OCI-LY1 (cell line): ENCODE data around the gene DNAI7.

Experiments used
- H2AFZ ChIP-seq: fragments of 200-600 bp; sonication (generic), shearing (Covaris generic); 2 replicates; pipeline ENCODE4 v1.6.0; 2014; ENCODE audit warnings: antibody characterized with exemption, mild to moderate bottlenecking, low read length
- H3F3A ChIP-seq: fragments of 200-600 bp; sonication (generic), shearing (Covaris generic); 2 replicates; pipeline ENCODE4 v1.6.0; 2014; ENCODE audit warnings: mild to moderate bottlenecking, antibody characterized with exemption, low read length, moderate library complexity; ENCODE audit not compliant: insufficient read depth
- H3K27ac ChIP-seq: fragments of 200-600 bp; sonication (generic); 2 replicates; pipeline ENCODE4 v1.5.1; 2014; ENCODE audit warnings: low read length, mixed run types, mild to moderate bottlenecking, low read depth; ENCODE audit not compliant: poor library complexity, severe bottlenecking
- H3K27me3 ChIP-seq: fragments of 200-600 bp; sonication (generic); 2 replicates; pipeline ENCODE4 v1.6.0; 2014; ENCODE audit warnings: antibody characterized with exemption, mild to moderate bottlenecking, low read length, moderate library complexity; ENCODE audit not compliant: insufficient read depth
- H3K36me3 ChIP-seq: fragments of 200-600 bp; sonication (generic); 2 replicates; pipeline ENCODE4 v1.6.1; 2014; ENCODE audit warnings: mild to moderate bottlenecking, antibody characterized with exemption, low read length, moderate library complexity, mixed read lengths; ENCODE audit not compliant: insufficient read depth
- H3K4me1 ChIP-seq: fragments of 200-600 bp; sonication (generic); 2 replicates; pipeline ENCODE4 v1.5.1; 2014; ENCODE audit warnings: mild to moderate bottlenecking, low read length, moderate library complexity; ENCODE audit not compliant: insufficient read depth, severe bottlenecking
- H3K4me2 ChIP-seq: fragments of 200-600 bp; sonication (generic), shearing (Covaris generic); 2 replicates; pipeline ENCODE4 v1.6.1; 2014; ENCODE audit warnings: low read length
- H3K4me3 ChIP-seq: fragments of 200-600 bp; sonication (generic); 2 replicates; pipeline ENCODE4 v1.5.1; 2014; ENCODE audit warnings: low read length, low read depth, mild to moderate bottlenecking, mixed read lengths; ENCODE audit not compliant: poor library complexity, severe bottlenecking
- H3K79me2 ChIP-seq: fragments of 200-600 bp; shearing (Covaris generic); 2 replicates; pipeline ENCODE4 v1.6.1; 2016; ENCODE audit warnings: mixed run types, low read length, mixed read lengths; ENCODE audit not compliant: insufficient read depth
- H3K9ac ChIP-seq: fragments of 200-600 bp; sonication (generic), shearing (Covaris generic); 2 replicates; pipeline ENCODE4 v1.6.1; 2014; ENCODE audit warnings: mild to moderate bottlenecking, low read length, mixed read lengths
- H3K9me2 ChIP-seq: fragments of 200-600 bp; sonication (generic), shearing (Covaris generic); 2 replicates; pipeline ENCODE4 v1.6.1; 2014; ENCODE audit warnings: low read depth, mild to moderate bottlenecking, low read length, mixed read lengths
- H3K9me3 ChIP-seq: fragments of 200-600 bp; shearing (Covaris generic); 2 replicates; pipeline ENCODE4 v1.6.1; 2014; ENCODE audit warnings: low read length, mixed read lengths
- H4K20me1 ChIP-seq: fragments of 200-600 bp; sonication (generic), shearing (Covaris generic); 2 replicates; pipeline ENCODE4 v1.6.0; 2016; ENCODE audit warnings: mild to moderate bottlenecking, low read length; ENCODE audit not compliant: insufficient read depth
- EZH2 ChIP-seq: fragments of 200-600 bp; sonication (generic), shearing (Covaris generic); IDR thresholded peaks from 2 replicates; pipeline ENCODE4 v1.8.0; 2017; ENCODE audit warnings: borderline replicate concordance, mixed run types, mild to moderate bottlenecking, antibody characterized with exemption, low read length, moderate library complexity, mixed read lengths
- TF ChIP-seq, protein P1 (sequence below): fragments of 200-600 bp; sonication (generic), shearing (Covaris generic); IDR thresholded peaks from 2 replicates; pipeline ENCODE4 v1.5.1; 2017; ENCODE audit warnings: mild to moderate bottlenecking, antibody characterized with exemption, low read length, moderate library complexity, mixed read lengths

Gene DNAI7

DNA sequence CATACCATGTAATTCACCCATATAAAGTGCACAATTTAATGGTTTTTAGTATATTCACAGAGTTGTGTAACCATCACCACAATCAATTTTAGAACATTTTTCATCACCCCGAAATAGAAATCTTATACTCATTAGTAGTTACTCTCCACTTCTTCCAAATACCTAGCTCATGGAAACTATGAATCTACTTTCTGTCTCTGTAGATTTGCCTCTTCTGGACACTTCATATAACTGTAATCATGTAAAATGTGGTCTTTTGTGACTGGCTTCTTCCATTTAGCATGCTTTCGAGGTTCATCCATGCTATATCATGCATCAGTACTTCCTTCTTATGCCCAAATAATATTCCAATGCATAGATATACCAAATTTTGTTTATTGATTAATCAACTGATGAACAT, 10.8 kb downstream of the DNAI7 start:
- Histone ChIP-seq H3K9ac (no peak overlapping the region), H2AFZ (no peak overlapping the region), H3K4me1 (no peaks in the 10 kb centered on the region), H3K4me3 (no peak overlapping the region), H3F3A (no peaks in the 10 kb centered on the region), H3K4me2 (no peak overlapping the region), H3K9me3 (no peaks in the 10 kb centered on the region), H3K36me3 (no peaks in the 10 kb centered on the region), H4K20me1 (no peaks in the 10 kb centered on the region), H3K27ac (no peak overlapping the region), H3K79me2 (no peaks in the 10 kb centered on the region), H3K9me2 (no peaks in the 10 kb centered on the region), H3K27me3 (no peaks in the 10 kb centered on the region; the same call in 1 of the 2 replicates)
- TF ChIP-seq, protein P1, sequence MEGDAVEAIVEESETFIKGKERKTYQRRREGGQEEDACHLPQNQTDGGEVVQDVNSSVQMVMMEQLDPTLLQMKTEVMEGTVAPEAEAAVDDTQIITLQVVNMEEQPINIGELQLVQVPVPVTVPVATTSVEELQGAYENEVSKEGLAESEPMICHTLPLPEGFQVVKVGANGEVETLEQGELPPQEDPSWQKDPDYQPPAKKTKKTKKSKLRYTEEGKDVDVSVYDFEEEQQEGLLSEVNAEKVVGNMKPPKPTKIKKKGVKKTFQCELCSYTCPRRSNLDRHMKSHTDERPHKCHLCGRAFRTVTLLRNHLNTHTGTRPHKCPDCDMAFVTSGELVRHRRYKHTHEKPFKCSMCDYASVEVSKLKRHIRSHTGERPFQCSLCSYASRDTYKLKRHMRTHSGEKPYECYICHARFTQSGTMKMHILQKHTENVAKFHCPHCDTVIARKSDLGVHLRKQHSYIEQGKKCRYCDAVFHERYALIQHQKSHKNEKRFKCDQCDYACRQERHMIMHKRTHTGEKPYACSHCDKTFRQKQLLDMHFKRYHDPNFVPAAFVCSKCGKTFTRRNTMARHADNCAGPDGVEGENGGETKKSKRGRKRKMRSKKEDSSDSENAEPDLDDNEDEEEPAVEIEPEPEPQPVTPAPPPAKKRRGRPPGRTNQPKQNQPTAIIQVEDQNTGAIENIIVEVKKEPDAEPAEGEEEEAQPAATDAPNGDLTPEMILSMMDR, result no peak
- TF ChIP-seq EZH2, result no peak

- H2AFZ ChIP-seq, result no peak overlapping the region
- no peaks in the 10 kb centered on the region; the same call in 1 of the 2 replicates for H3K27me3 ChIP-seq
- no peak overlapping the region for H3K4me3 ChIP-seq
- no peak overlapping the region for H3K4me2 ChIP-seq
- no peak overlapping the region for H3K27ac ChIP-seq
- H3K9me3 ChIP-seq, result no peaks in the 10 kb centered on the region
- no peak overlapping the region for H3K9ac ChIP-seq
- no peaks in the 10 kb centered on the region for H3K4me1 ChIP-seq
- H4K20me1 ChIP-seq, result no peaks in the 10 kb centered on the region
- no peaks in the 10 kb centered on the region for H3K79me2 ChIP-seq
- H3F3A ChIP-seq, result no peaks in the 10 kb centered on the region
- TF ChIP-seq EZH2, result no peak
- TF ChIP-seq, protein P1, result no peak
- H3K36me3 ChIP-seq, result no peaks in the 10 kb centered on the region
- H3K9me2 ChIP-seq, result no peaks in the 10 kb centered on the region
These were observed 12.2 kb downstream of the DNAI7 start for GRCh38 chr12:25182765-25183164.

GRCh38 chr12:25162866-25163265, 32.1 kb downstream of the DNAI7 start:
- Histone ChIP-seq H4K20me1 (no peaks in the 10 kb centered on the region), H3K27ac (no peak overlapping the region), H3F3A (no peaks in the 10 kb centered on the region), H3K9me3 (no peaks in the 10 kb centered on the region), H3K27me3 (no peaks in the 10 kb centered on the region), H2AFZ (no peak overlapping the region), H3K36me3 (no peaks in the 10 kb centered on the region), H3K4me2 (no peak overlapping the region), H3K9ac (no peak overlapping the region), H3K4me3 (no peak overlapping the region), H3K9me2 (no peaks in the 10 kb centered on the region), H3K4me1 (peaks cover 2% of the 10 kb centered on the region), H3K79me2 (no peaks in the 10 kb centered on the region)
- TF ChIP-seq EZH2, result no peak
- TF ChIP-seq, protein P1, result no peak
